Immature natural killer cell (primary cell): ENCODE data around the gene WASF2. TPM values are rescaled to one million over a fixed set of nuclear protein-coding genes. Genes with fewer than 3 reads are reported as not detected.
A peak's percentile ranks its signal among the peaks of the same experiment; 100 is the strongest.
"Not testable (repeated sequence)": the region's sequence is repeated elsewhere in the genome, so short reads cannot be mapped to it uniquely, and the experiment has no call there.

Experiments used
- DNase-seq, 3 donors: peaks; one replicate each; pipeline ENCODE4 v3.0.0; 2022; ENCODE audit warnings: mixed read lengths in 1 of 3
- H3K27ac Mint-ChIP-seq, 6 donors: one replicate each; pipeline ENCODE4 v1.8.0; 2020; ENCODE audit warnings: mixed read lengths in 6 of 6, mild to moderate bottlenecking in 5 of 6, inconsistent platforms in 4 of 6, moderate library complexity in 3 of 6
- H3K27me3 Mint-ChIP-seq, 3 donors: one replicate each; pipeline ENCODE4 v1.8.0; 2020 to 2021; ENCODE audit warnings: low read depth in 3 of 3, mild to moderate bottlenecking in 3 of 3, mixed read lengths in 3 of 3, moderate library complexity in 3 of 3, inconsistent platforms in 1 of 3
- H3K36me3 Mint-ChIP-seq, 3 donors: one replicate each; pipeline ENCODE4 v1.8.0; 2020; ENCODE audit warnings: mixed read lengths in 3 of 3, inconsistent platforms in 2 of 3, mild to moderate bottlenecking in 2 of 3
- H3K4me1 Mint-ChIP-seq, 2 donors: one replicate each; pipeline ENCODE4 v1.8.0; 2020; ENCODE audit warnings: inconsistent platforms in 2 of 2, mild to moderate bottlenecking in 2 of 2, mixed read lengths in 2 of 2, moderate library complexity in 1 of 2
- H3K4me3 Mint-ChIP-seq, 5 donors: one replicate each; pipeline ENCODE4 v1.8.0; 2020; ENCODE audit warnings: mild to moderate bottlenecking in 5 of 5, mixed read lengths in 5 of 5, inconsistent platforms in 3 of 5, moderate library complexity in 3 of 5
- H3K9me3 Mint-ChIP-seq, 6 donors: one replicate each; pipeline ENCODE4 v1.8.0; 2020; ENCODE audit warnings: mild to moderate bottlenecking in 6 of 6, mixed read lengths in 6 of 6, inconsistent platforms in 4 of 6, moderate library complexity in 3 of 6
- polyA plus RNA-seq, 3 donors: library from polyadenylated mRNA; unstranded; fragments of 300-500 nt; fragmentation: Illumina TruSeq; gene quantifications; one replicate each; pipeline ENCODE4 v1.2.3, GENCODE V29; 2021

WASF2 gene
- polyA plus RNA-seq, result 10 to 100 TPM; 36.6 to 90.0 (median 39.5) TPM

GRCh38 chr1:27489973-27490741, at the start of gene WASF2:
Gene WASF2, minus strand, starts transcription at chr1:27490167. Its CDS starts 61,277 bp downstream, at chr1:27428890.
- H3K9me3 Mint-ChIP-seq, result no peaks in the 10 kb centered on the region
- peak; percentile 96 to 97 (median 97) for DNase-seq
- peak within 1 kb of the TSS; percentile 98 to 100 (median 99) for H3K27ac Mint-ChIP-seq
- H3K27me3 Mint-ChIP-seq, result peaks cover 9 to 13% (median 12%) of the 10 kb centered on the region in 3 donors
- peaks cover 32 to 37% of the 10 kb centered on the region in 2 donors for H3K4me1 Mint-ChIP-seq
- peak within 1 kb of the TSS; percentile 93 to 98 (median 97) for H3K4me3 Mint-ChIP-seq
- no peaks in the 10 kb centered on the region for H3K36me3 Mint-ChIP-seq

- Mint-ChIP-seq H3K9me3 (no peaks in the 10 kb centered on the region), H3K27ac (peak overlapping the region in 3 of 6 donors; percentile 39 to 82 (median 57)), H3K4me3 (no peak overlapping the region), H3K4me1 (peaks cover 8 to 20% of the 10 kb centered on the region in 2 donors), H3K36me3 (peaks cover 2 to 7% (median 6%) of the 10 kb centered on the region in 3 donors), H3K27me3 (no peaks in the 10 kb centered on the region)
- DNase-seq, result no peak
Observed at GRCh38 chr1:27538793-27539192, 48.8 kb upstream of the WASF2 start.

GRCh38 chr1:27538305-27538676, 48.3 kb upstream of the WASF2 start:
- Mint-ChIP-seq H3K36me3 (peaks cover 7 to 12% (median 9%) of the 10 kb centered on the region in 3 donors), H3K4me1 (peaks cover 8 to 20% of the 10 kb centered on the region in 2 donors), H3K27ac (peak overlapping the region in 4 of 6 donors; percentile 21 to 82 (median 48))
- H3K9me3 Mint-ChIP-seq, DNase-seq, H3K4me3 Mint-ChIP-seq, H3K27me3 Mint-ChIP-seq: not testable (repeated sequence)

GRCh38 chr1:27536767-27537166, 46.8 kb upstream of the WASF2 start:
- peak overlapping the region in 1 of 6 donors; percentile 21 for H3K27ac Mint-ChIP-seq
- no peak for DNase-seq
- H3K4me3 Mint-ChIP-seq, result no peak overlapping the region
- peaks cover 0 to 7% (median 0%) of the 10 kb centered on the region in 3 donors for H3K27me3 Mint-ChIP-seq
- H3K4me1 Mint-ChIP-seq, result peaks cover 8 to 20% of the 10 kb centered on the region in 2 donors
- peaks cover 9 to 15% (median 12%) of the 10 kb centered on the region in 3 donors for H3K36me3 Mint-ChIP-seq
- no peaks in the 10 kb centered on the region for H3K9me3 Mint-ChIP-seq

- Mint-ChIP-seq H3K27ac (peak overlapping the region in 1 of 6 donors; percentile 21), H3K27me3 (peaks cover 0 to 7% (median 0%) of the 10 kb centered on the region in 3 donors), H3K36me3 (peaks cover 9 to 15% (median 12%) of the 10 kb centered on the region in 3 donors), H3K4me1 (peaks cover 8 to 20% of the 10 kb centered on the region in 2 donors), H3K4me3 (no peak overlapping the region), H3K9me3 (no peaks in the 10 kb centered on the region)
- DNase-seq, result no peak
Observed at GRCh38 chr1:27536010-27536757, 46.2 kb upstream of the WASF2 start.

GRCh38 chr1:27535386-27535785, 45.4 kb upstream of the WASF2 start:
- Mint-ChIP-seq H3K36me3 (peaks cover 9 to 15% (median 9%) of the 10 kb centered on the region in 3 donors), H3K4me3 (no peak overlapping the region), H3K4me1 (peaks cover 8 to 20% of the 10 kb centered on the region in 2 donors), H3K27me3 (peaks cover 0 to 8% (median 0%) of the 10 kb centered on the region in 3 donors), H3K27ac (no peak overlapping the region), H3K9me3 (no peaks in the 10 kb centered on the region)
- no peak for DNase-seq

- Mint-ChIP-seq H3K9me3 (no peaks in the 10 kb centered on the region), H3K27ac (peak overlapping the region in 1 of 6 donors; percentile 44), H3K27me3 (peaks cover 4 to 21% (median 6%) of the 10 kb centered on the region in 3 donors), H3K36me3 (peaks cover 7 to 21% (median 13%) of the 10 kb centered on the region in 3 donors), H3K4me3 (no peak overlapping the region), H3K4me1 (peaks cover 10 to 11% of the 10 kb centered on the region in 2 donors)
- DNase-seq, result no peak
Observed at GRCh38 chr1:27531959-27532685, 42.2 kb upstream of the WASF2 start.

- H3K4me1 Mint-ChIP-seq, result peaks cover 18 to 22% of the 10 kb centered on the region in 2 donors
- no peak overlapping the region for H3K27ac Mint-ChIP-seq
- no peaks in the 10 kb centered on the region for H3K9me3 Mint-ChIP-seq
- peaks cover 7 to 24% (median 13%) of the 10 kb centered on the region in 3 donors for H3K36me3 Mint-ChIP-seq
- H3K4me3 Mint-ChIP-seq, result no peak overlapping the region
- no peak for DNase-seq
- H3K27me3 Mint-ChIP-seq, result peaks cover 4 to 25% (median 6%) of the 10 kb centered on the region in 3 donors
Observed at GRCh38 chr1:27530192-27530591, 40.2 kb upstream of the WASF2 start.

- H3K27ac Mint-ChIP-seq, result no peak overlapping the region
- peaks cover 4 to 25% (median 6%) of the 10 kb centered on the region in 3 donors for H3K27me3 Mint-ChIP-seq
- peaks cover 18 to 22% of the 10 kb centered on the region in 2 donors for H3K4me1 Mint-ChIP-seq
- H3K36me3 Mint-ChIP-seq, result peaks cover 7 to 24% (median 13%) of the 10 kb centered on the region in 3 donors
- H3K9me3 Mint-ChIP-seq, result no peaks in the 10 kb centered on the region
- DNase-seq, result no peak
- H3K4me3 Mint-ChIP-seq, result peak overlapping the region in 4 of 5 donors; percentile 17 to 59 (median 34)
Observed at GRCh38 chr1:27529704-27530018, 39.7 kb upstream of the WASF2 start.

- H3K27me3 Mint-ChIP-seq, result peaks cover 4 to 25% (median 6%) of the 10 kb centered on the region in 3 donors
- DNase-seq, result no peak
- H3K27ac Mint-ChIP-seq, result peak overlapping the region in 1 of 6 donors; percentile 33
- no peaks in the 10 kb centered on the region for H3K9me3 Mint-ChIP-seq
- H3K4me3 Mint-ChIP-seq, result peak overlapping the region; percentile 18 to 79 (median 66)
- H3K4me1 Mint-ChIP-seq, result peaks cover 18 to 22% of the 10 kb centered on the region in 2 donors
- H3K36me3 Mint-ChIP-seq, result peaks cover 7 to 24% (median 13%) of the 10 kb centered on the region in 3 donors
Observed at GRCh38 chr1:27528818-27529703, 39.1 kb upstream of the WASF2 start.

- DNase-seq, result peak; percentile 20 to 25 (median 22)
- Mint-ChIP-seq H3K4me3 (peak overlapping the region; percentile 55 to 79 (median 67)), H3K27me3 (peaks cover 4 to 24% (median 6%) of the 10 kb centered on the region in 3 donors), H3K36me3 (peaks cover 0 to 16% (median 4%) of the 10 kb centered on the region in 3 donors), H3K4me1 (peaks cover 18 to 22% of the 10 kb centered on the region in 2 donors), H3K9me3 (no peaks in the 10 kb centered on the region), H3K27ac (peak overlapping the region in 1 of 6 donors; percentile 57)
Observed at GRCh38 chr1:27527890-27528817, 38.2 kb upstream of the WASF2 start.
